Suprapubic skin (tissue), 4 donors: Measurements from ENCODE around the gene NEUROG1. TPM values are rescaled to one million over a fixed set of nuclear protein-coding genes. Genes with fewer than 3 reads are reported as not detected.

Source experiments
- DNase-seq, 2 donors: peaks; one replicate each; pipeline ENCODE4 v3.0.0-alpha.2; 2019; ENCODE audit warnings: low spot score in 2 of 2
- H3K27ac ChIP-seq: fragments of 200-600 bp; sonication (generic); one replicate; pipeline ENCODE4 v1.5.1; 2019
- H3K27me3 ChIP-seq: fragments of 200-600 bp; sonication (generic); one replicate; pipeline ENCODE4 v1.5.1; 2019
- H3K36me3 ChIP-seq: fragments of 200-600 bp; sonication (generic); one replicate; pipeline ENCODE4 v1.5.1; 2019
- H3K4me1 ChIP-seq: fragments of 200-600 bp; sonication (generic); one replicate; pipeline ENCODE4 v1.5.1; 2019
- H3K4me3 ChIP-seq: fragments of 200-600 bp; sonication (generic); one replicate; pipeline ENCODE4 v1.5.1; 2019; ENCODE audit warnings: mild to moderate bottlenecking
- H3K9me3 ChIP-seq: fragments of 200-600 bp; sonication (generic); one replicate; pipeline ENCODE4 v1.5.1; 2019
- CTCF ChIP-seq, 2 donors: fragments of 200-600 bp in 1 of 2; fragments of 450-650 bp in 1 of 2; sonication (generic) in 1 of 2; IDR thresholded peaks; one replicate each; pipeline ENCODE4 v1.5.1; 2016 to 2019; ENCODE audit warnings: antibody characterized with exemption in 2 of 2, mild to moderate bottlenecking in 1 of 2, moderate library complexity in 1 of 2
- EP300 ChIP-seq: sonication (generic); formaldehyde crosslinking; IDR thresholded peaks from one replicate; pipeline ENCODE4 v1.6.1; 2017; ENCODE audit warnings: antibody characterized with exemption
- POLR2A ChIP-seq, 2 donors: fragments of 450-650 bp; IDR thresholded peaks; one replicate each; pipeline ENCODE4 v1.6.1; 2017; ENCODE audit warnings: antibody characterized with exemption in 2 of 2, mild to moderate bottlenecking in 2 of 2, moderate library complexity in 2 of 2
- POLR2AphosphoS5 ChIP-seq, 3 donors: sonication (generic); formaldehyde crosslinking; IDR thresholded peaks; one replicate each; pipeline ENCODE4 v1.6.1; 2017; ENCODE audit warnings: antibody characterized with exemption in 3 of 3
- WGBS: methylation state at CpG from one replicate; pipeline ENCODE4 v1.1.5; 2018; 5-methylcytosine and 5-hydroxymethylcytosine counted together
- total RNA-seq, 4 donors: library from RNA; depleted of rRNA; stranded (reverse); fragments of >200 nt; gene quantifications; one replicate each; pipeline ENCODE4 v1.1.0, GENCODE V29; 2016

The NEUROG1 gene
- total RNA-seq, 4 donors from 2014 or later, result not detected

GRCh38 chr5:135567661-135568060, 31.9 kb upstream of the NEUROG1 start:
- WGBS, result 77% methylated on average over 4 of the region's 4 CpGs
- no peaks in the 10 kb centered on the region for H3K9me3 ChIP-seq
- peaks cover 55% of the 10 kb centered on the region for H3K4me1 ChIP-seq
- no peak overlapping the region for H3K27ac ChIP-seq
- no peak for TF ChIP-seq POLR2AphosphoS5 (IDR thresholded peaks at IDR 0.05)
- TF ChIP-seq POLR2A (IDR thresholded peaks at IDR 0.05), result no peak
- no peak for TF ChIP-seq CTCF (IDR thresholded peaks at IDR 0.05)
- no peak for TF ChIP-seq EP300
- DNase-seq, result no peak
- peaks cover 6% of the 10 kb centered on the region for H3K36me3 ChIP-seq
- no peak overlapping the region for H3K4me3 ChIP-seq
- no peaks in the 10 kb centered on the region for H3K27me3 ChIP-seq

GRCh38 chr5:135566422-135567400, 30.9 kb upstream of the NEUROG1 start:
- 59% methylated on average over 16 of the region's 16 CpGs for WGBS

GRCh38 chr5:135565725-135566421, 30.1 kb upstream of the NEUROG1 start:
- Histone ChIP-seq H3K4me3 (no peak overlapping the region), H3K27me3 (no peaks in the 10 kb centered on the region), H3K27ac (peak overlapping the region; percentile 31), H3K36me3 (no peaks in the 10 kb centered on the region), H3K9me3 (no peaks in the 10 kb centered on the region), H3K4me1 (peaks cover 45% of the 10 kb centered on the region)
- peak; percentile 87 to 92 for DNase-seq
- TF ChIP-seq CTCF (IDR thresholded peaks at IDR 0.05) (peak; percentile 74 to 93), EP300 (no peak)
- WGBS, result 39% methylated on average over 16 of the region's 16 CpGs

More at GRCh38 chr5:135566422-135567400, 30.9 kb upstream of the NEUROG1 start:
- no peak for DNase-seq
- Histone ChIP-seq H3K9me3 (no peaks in the 10 kb centered on the region), H3K4me3 (no peak overlapping the region), H3K27me3 (no peaks in the 10 kb centered on the region), H3K36me3 (no peaks in the 10 kb centered on the region), H3K4me1 (peaks cover 45% of the 10 kb centered on the region), H3K27ac (peak overlapping the region; percentile 3)
- TF ChIP-seq POLR2AphosphoS5 (IDR thresholded peaks at IDR 0.05), result no peak
- no peak for TF ChIP-seq EP300
- TF ChIP-seq CTCF (IDR thresholded peaks at IDR 0.05), result no peak
- no peak for TF ChIP-seq POLR2A (IDR thresholded peaks at IDR 0.05)

- 61% methylated on average over 6 of the region's 6 CpGs for WGBS
- no peak for DNase-seq
- H3K4me1 ChIP-seq, result peaks cover 48% of the 10 kb centered on the region
- no peaks in the 10 kb centered on the region for H3K27me3 ChIP-seq
- no peak overlapping the region for H3K4me3 ChIP-seq
- H3K27ac ChIP-seq, result peak overlapping the region; percentile 31
- H3K9me3 ChIP-seq, result no peaks in the 10 kb centered on the region
- no peaks in the 10 kb centered on the region for H3K36me3 ChIP-seq
- peak in 1 of 3 donors; percentile 44 for TF ChIP-seq POLR2AphosphoS5 (IDR thresholded peaks at IDR 0.05)
- TF ChIP-seq CTCF (IDR thresholded peaks at IDR 0.05), result no peak
These were observed 29.5 kb upstream of the NEUROG1 start for GRCh38 chr5:135565266-135565665.

- Histone ChIP-seq H3K9me3 (no peaks in the 10 kb centered on the region), H3K4me3 (no peak overlapping the region), H3K4me1 (peaks cover 42% of the 10 kb centered on the region), H3K27ac (no peak overlapping the region), H3K36me3 (no peaks in the 10 kb centered on the region), H3K27me3 (peaks cover 7% of the 10 kb centered on the region)
- 87% methylated on average over 4 of the region's 5 CpGs for WGBS
- TF ChIP-seq CTCF (IDR thresholded peaks at IDR 0.05) (no peak), EP300 (no peak), POLR2A (IDR thresholded peaks at IDR 0.05) (no peak), POLR2AphosphoS5 (IDR thresholded peaks at IDR 0.05) (no peak)
- DNase-seq, result no peak
These were observed 28.6 kb upstream of the NEUROG1 start for GRCh38 chr5:135564331-135564730.
